Hindlimb muscle (tissue), 1 donor: ENCODE data around the gene NGB. TPM values are rescaled to one million over a fixed set of nuclear protein-coding genes. Genes with fewer than 3 reads are reported as not detected.

ENCODE experiments used
- DNase-seq: peaks from one replicate; pipeline ENCODE4 v3.0.0-alpha.2; 2013
- polyA plus RNA-seq: library from polyadenylated mRNA; unstranded; fragments of 120-200 nt; gene quantifications from one replicate; pipeline ENCODE4 v1.2.1, GENCODE V29; 2013; ENCODE audit not compliant: insufficient read length

NGB gene
- polyA plus RNA-seq, 1 donor: not detected

GRCh38 chr14:77230914-77231313 is 40.1 kb downstream of the NGB start:
- no peak for DNase-seq

- DNase-seq: no peak
These were observed 43.0 kb downstream of the NGB start for GRCh38 chr14:77228056-77228455.

DNA sequence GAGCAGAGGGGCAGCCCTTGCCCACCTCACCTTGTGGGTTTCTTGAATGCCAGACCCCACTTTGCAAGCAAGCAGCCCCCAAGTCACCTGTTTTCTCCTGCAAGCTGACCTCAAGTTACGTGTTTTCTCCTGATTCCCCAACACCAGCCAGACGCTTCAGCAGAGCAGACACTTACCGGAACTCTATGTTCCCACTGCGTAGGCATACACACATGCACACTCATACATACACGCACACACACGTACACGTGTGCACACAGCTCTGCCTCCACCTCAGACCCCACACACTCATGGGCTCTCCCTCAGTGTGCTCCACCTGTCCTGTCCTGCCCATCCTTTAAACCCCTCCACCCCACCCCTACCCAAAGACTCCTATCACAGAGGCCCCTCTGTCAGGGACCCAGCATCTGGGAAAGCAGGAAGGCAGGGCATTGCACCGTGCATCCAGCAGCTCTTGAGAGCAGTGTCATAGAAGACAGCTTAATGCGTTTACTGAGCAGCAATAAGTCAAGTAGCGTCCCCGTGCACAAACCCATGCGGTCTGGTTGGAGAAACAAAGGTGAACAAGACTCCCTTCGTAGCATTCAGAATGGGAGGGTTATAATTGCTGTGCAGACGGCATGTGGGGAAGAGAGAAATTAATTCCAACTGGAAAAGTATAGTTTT is 45.0 kb downstream of the NGB start:
- DNase-seq: no peak

- DNase-seq: no peak
These were observed 45.8 kb downstream of the NGB start for GRCh38 chr14:77225254-77225653.

GRCh38 chr14:77224212-77224611 is 46.8 kb downstream of the NGB start:
- no peak for DNase-seq

- no peak for DNase-seq
These were observed 48.3 kb downstream of the NGB start for GRCh38 chr14:77222546-77223225.

DNA sequence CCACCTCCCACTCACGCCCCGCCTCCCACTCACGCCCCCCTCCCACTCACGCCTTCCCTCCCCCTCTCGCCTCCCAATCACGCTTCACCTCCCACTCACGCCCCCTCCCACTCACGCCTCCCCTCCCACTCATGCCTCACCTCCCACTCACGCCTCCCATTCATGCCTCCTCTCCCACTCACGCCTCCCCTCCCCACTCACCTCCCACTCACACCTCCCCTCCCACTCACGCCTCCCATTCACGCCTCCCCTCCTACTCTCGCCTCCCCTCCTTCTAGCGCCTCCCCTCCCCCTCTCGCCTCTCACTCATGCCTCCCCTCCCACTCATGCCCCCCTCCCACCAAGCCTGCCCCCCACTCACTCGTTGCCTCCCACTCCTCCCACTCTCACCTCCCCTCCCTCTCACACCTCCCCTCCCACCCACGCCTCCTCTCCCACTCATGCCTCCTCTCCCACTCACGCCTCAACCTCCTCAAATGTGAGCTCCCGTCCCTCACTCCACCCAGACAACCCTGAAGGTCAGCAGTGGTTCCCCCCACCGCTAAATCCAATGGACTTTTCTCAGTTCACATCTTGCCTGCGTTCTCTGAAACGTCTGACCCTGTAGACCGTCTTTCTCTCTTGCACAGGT is 49.6 kb downstream of the NGB start:
- no peak for DNase-seq

- no peak for DNase-seq
These were observed 50.6 kb downstream of the NGB start for GRCh38 chr14:77220246-77221017.

- no peak for DNase-seq
These were observed 51.4 kb downstream of the NGB start for GRCh38 chr14:77219591-77219990.

GRCh38 chr14:77217551-77217950 is 53.5 kb downstream of the NGB start:
- DNase-seq: no peak

Other genes with a start within 250 kb of the NGB start
- gene IRF2BPL, start 242.5 kb downstream of the NGB start, polyA plus RNA-seq: 26.9 TPM
- 21.3 TPM for gene CIPC, start 172.9 kb downstream of the NGB start, polyA plus RNA-seq
- gene ZDHHC22, start 129.4 kb downstream of the NGB start, polyA plus RNA-seq: 0.30 TPM
- 1.0 TPM for gene TMEM63C, start 89.4 kb downstream of the NGB start, polyA plus RNA-seq
- 22.8 TPM for gene POMT2, start 49.7 kb upstream of the NGB start, polyA plus RNA-seq
- 26.2 TPM for gene GSTZ1, start 49.8 kb upstream of the NGB start, polyA plus RNA-seq
- gene TMED8, start 105.9 kb upstream of the NGB start, polyA plus RNA-seq: 5.4 TPM
- gene SAMD15, start 106.2 kb upstream of the NGB start, polyA plus RNA-seq: 0.35 TPM
- 0.48 TPM for gene NOXRED1, start 152.3 kb upstream of the NGB start, polyA plus RNA-seq
- 22.7 TPM for gene VIPAS39, start 186.4 kb upstream of the NGB start, polyA plus RNA-seq
- 109 TPM for gene AHSA1, start 186.9 kb upstream of the NGB start, polyA plus RNA-seq
- 0.10 TPM for gene ISM2, start 227.6 kb upstream of the NGB start, polyA plus RNA-seq